CD4-positive, alpha-beta memory T cell (primary cell): ENCODE measurements around the gene CD2. TPM values are rescaled to one million over a fixed set of nuclear protein-coding genes. Genes with fewer than 3 reads are reported as not detected.

Source experiments
- CTCF ChIA-PET: fragments of 350-600 bp; sonication (Branson Sonifier 250); formaldehyde crosslinking; loops from one replicate; lab custom pipeline; 2021; ENCODE audit warnings: inconsistent platforms; ENCODE audit not compliant: partially characterized antibody; lab: Charles Lee
- POLR2A ChIA-PET: fragments of 350-600 bp; sonication (Branson Sonifier 250); formaldehyde crosslinking; loops from one replicate; lab custom pipeline; 2021; ENCODE audit not compliant: partially characterized antibody; lab: Charles Lee
- DNase-seq, 5 donors: peaks; one replicate each; pipeline versions ENCODE4 v3.0.0 to v3.0.0-alpha.2; 2020 to 2022; ENCODE audit warnings: mixed read lengths in 1 of 5
- H3K27ac ChIP-seq: one replicate; pipeline ENCODE4 v1.7.0; 2013; ENCODE audit warnings: low read depth, low read length
- H3K27me3 ChIP-seq: 2 replicates; pipeline ENCODE4 v1.7.0; 2013; ENCODE audit warnings: mild to moderate bottlenecking, low read length, moderate library complexity; ENCODE audit not compliant: insufficient read depth
- H3K36me3 ChIP-seq: 2 replicates; pipeline ENCODE4 v1.7.0; 2013; ENCODE audit warnings: mild to moderate bottlenecking, low read length, moderate library complexity; ENCODE audit not compliant: insufficient read depth
- H3K4me1 ChIP-seq: 2 replicates; pipeline ENCODE4 v1.7.0; 2013; ENCODE audit warnings: mild to moderate bottlenecking, low read length, moderate library complexity; ENCODE audit not compliant: insufficient read depth
- H3K4me3 ChIP-seq, 2 donors: one replicate each; pipeline ENCODE4 v1.7.0; 2013; ENCODE audit warnings: low read length in 2 of 2, mild to moderate bottlenecking in 1 of 2
- H3K9me3 ChIP-seq, 2 donors: one replicate each; pipeline ENCODE4 v1.7.0; 2013; ENCODE audit warnings: low read length in 2 of 2, control low read depth in 1 of 2; ENCODE audit not compliant: control insufficient read depth in 1 of 2
- H3K27ac Mint-ChIP-seq, 7 donors: one replicate each; pipeline ENCODE4 v1.8.0; 2020 to 2021; ENCODE audit warnings: mixed read lengths in 7 of 7, mild to moderate bottlenecking in 6 of 7, inconsistent platforms in 3 of 7, moderate library complexity in 3 of 7
- H3K27me3 Mint-ChIP-seq, 2 donors: one replicate each; pipeline ENCODE4 v1.8.0; 2020 to 2021; ENCODE audit warnings: mixed read lengths in 2 of 2
- H3K36me3 Mint-ChIP-seq, 2 donors: one replicate each; pipeline ENCODE4 v1.8.0; 2020 to 2021; ENCODE audit warnings: mixed read lengths in 2 of 2, inconsistent platforms in 1 of 2, mild to moderate bottlenecking in 1 of 2
- H3K4me1 Mint-ChIP-seq, 4 donors: one replicate each; pipeline ENCODE4 v1.8.0; 2020 to 2021; ENCODE audit warnings: mixed read lengths in 4 of 4, mild to moderate bottlenecking in 1 of 4
- H3K4me3 Mint-ChIP-seq, 8 donors: one replicate each; pipeline ENCODE4 v1.8.0; 2020 to 2021; ENCODE audit warnings: mixed read lengths in 8 of 8, mild to moderate bottlenecking in 7 of 8, moderate library complexity in 6 of 8, inconsistent platforms in 3 of 8
- H3K9me3 Mint-ChIP-seq, 8 donors: one replicate each; pipeline ENCODE4 v1.8.0; 2020 to 2021; ENCODE audit warnings: mixed read lengths in 8 of 8, mild to moderate bottlenecking in 5 of 8, inconsistent platforms in 3 of 8, moderate library complexity in 1 of 8
- intact Hi-C: fragments of 100-400 bp; cut with micrococcal nuclease; formaldehyde crosslinking; loops from one replicate; pipeline ENCODE4 v1.15.1; 2023
- polyA plus RNA-seq, 2 donors: library from polyadenylated mRNA; unstranded; fragments of 300-500 nt; fragmentation: Illumina TruSeq; gene quantifications; one replicate each; pipeline ENCODE4 v1.2.3, GENCODE V29; 2021
- total RNA-seq, 2 experiments: library from RNA; stranded (reverse); gene quantifications; one replicate each; pipeline ENCODE4 v1.2.3, GENCODE V29; 2021

Gene CD2
- total and polyA plus RNA-seq, 4 experiments from 2014 or later = 305 to 471 (median 363) TPM

DNA sequence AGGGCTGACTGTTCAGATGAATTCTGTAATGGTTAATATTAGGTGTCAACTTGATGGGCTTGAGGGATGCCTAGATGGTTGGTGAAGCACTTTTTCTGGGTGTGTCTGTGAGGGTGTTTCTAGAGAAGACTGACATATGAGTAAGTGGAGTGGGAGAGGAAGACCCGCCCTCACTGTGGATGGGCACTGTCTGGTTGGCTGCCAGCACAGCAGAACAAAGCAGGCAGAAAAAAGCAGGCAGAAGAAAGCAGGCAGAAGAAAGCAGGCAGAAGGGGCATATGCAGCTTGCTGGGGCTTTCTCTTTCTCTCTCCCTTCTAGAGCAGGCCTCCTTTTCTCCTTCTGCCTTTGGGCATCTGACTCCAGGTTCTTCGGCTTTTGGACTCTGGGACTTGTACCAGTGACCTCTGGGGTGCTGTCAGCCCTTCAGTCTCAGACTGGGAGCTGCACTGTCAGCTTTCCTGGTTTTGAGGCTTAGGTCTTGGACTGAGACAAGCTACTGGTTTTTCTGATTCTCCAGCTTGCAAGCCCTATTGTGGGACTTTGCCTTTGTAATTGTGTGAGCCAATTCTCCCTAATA lies 42.9 kb upstream of the CD2 start:
- Mint-ChIP-seq H3K27ac (no peak overlapping the region), H3K4me1 (peaks cover 0 to 2% (median 0%) of the 10 kb centered on the region in 4 donors), H3K36me3 (no peaks in the 10 kb centered on the region), H3K27me3 (peaks cover 8 to 19% of the 10 kb centered on the region in 2 donors), H3K4me3 (no peak overlapping the region), H3K9me3 (peaks cover 0 to 5% (median 0%) of the 10 kb centered on the region in 8 donors)
- H3K9me3 ChIP-seq = no peaks in the 10 kb centered on the region
- H3K4me1 ChIP-seq = no peaks in the 10 kb centered on the region
- ChIA-PET CTCF (interaction anchor here (1.2 kb wide), 1 partner anchor 39 kb away, joined by 3 read pairs; no protein-coding TSS in a partner anchor), POLR2A (no interaction called here)
- H3K4me3 ChIP-seq = no peak overlapping the region
- H3K27me3 ChIP-seq = peaks cover 4% of the 10 kb centered on the region
- no peak overlapping the region for H3K27ac ChIP-seq
- no peak for DNase-seq
- no peaks in the 10 kb centered on the region for H3K36me3 ChIP-seq
- intact Hi-C loops = no loop called here

DNA sequence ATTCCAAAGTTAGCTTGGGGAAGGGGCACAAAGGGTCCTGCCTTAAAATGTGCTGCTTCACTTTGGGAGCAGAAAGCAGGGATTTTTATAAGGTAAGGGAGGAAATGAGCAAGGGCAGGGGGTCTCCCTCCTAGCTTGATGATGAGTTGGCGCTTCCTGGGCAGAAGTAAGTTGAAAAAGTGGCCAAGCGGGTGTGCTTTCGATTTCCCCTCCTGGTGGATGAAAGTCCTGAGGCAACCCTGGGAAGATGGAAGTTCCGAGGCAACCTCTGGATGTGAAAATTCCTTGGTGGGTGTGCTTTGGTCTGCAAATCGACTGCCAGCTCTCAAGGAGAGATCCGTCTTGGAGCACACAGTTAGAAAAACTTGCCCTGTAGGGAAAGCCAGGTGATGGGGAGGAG lies 41.7 kb upstream of the CD2 start:
- no peak overlapping the region for H3K27ac ChIP-seq
- Mint-ChIP-seq H3K27me3 (peaks cover 11 to 20% of the 10 kb centered on the region in 2 donors), H3K9me3 (peaks cover 0 to 4% (median 0%) of the 10 kb centered on the region in 8 donors), H3K4me1 (peaks cover 0 to 2% (median 0%) of the 10 kb centered on the region in 4 donors), H3K27ac (peak overlapping the region in 2 of 7 donors; percentile 53 to 57), H3K36me3 (no peaks in the 10 kb centered on the region), H3K4me3 (no peak overlapping the region)
- intact Hi-C loops = no loop called here
- no peak for DNase-seq
- no peak overlapping the region for H3K4me3 ChIP-seq
- ChIA-PET CTCF (interaction anchor here (1.1 to 1.2 kb wide), 2 partner anchors 40 to 402 kb away, joined by 3 read pairs; no protein-coding TSS in a partner anchor), POLR2A (no interaction called here)
- H3K27me3 ChIP-seq = peaks cover 4% of the 10 kb centered on the region
- no peaks in the 10 kb centered on the region for H3K4me1 ChIP-seq
- no peaks in the 10 kb centered on the region for H3K36me3 ChIP-seq
- H3K9me3 ChIP-seq = no peaks in the 10 kb centered on the region

DNA sequence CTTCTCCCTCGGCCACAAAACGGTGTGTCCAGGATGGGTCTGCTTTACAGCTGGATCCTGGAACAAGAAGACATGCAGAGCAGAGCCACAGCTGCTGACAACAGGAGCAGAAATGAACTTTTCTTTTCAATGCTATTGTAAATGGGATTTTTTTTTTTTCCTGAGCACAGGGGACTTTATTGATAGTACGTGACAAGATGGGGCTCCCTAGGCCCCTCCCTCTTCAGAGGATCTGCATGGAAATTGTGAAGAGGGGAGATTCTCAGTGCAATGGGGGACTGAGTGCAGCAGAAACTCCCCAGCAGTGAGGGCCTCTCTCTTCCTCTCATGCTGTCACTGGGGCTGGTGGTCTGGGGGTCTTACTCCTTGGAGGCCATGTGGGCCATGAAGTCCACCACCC lies 40.8 kb upstream of the CD2 start:
- no peak for DNase-seq
- H3K4me3 ChIP-seq = no peak overlapping the region
- H3K36me3 ChIP-seq = no peaks in the 10 kb centered on the region
- ChIA-PET CTCF (interaction anchor here (1.1 kb wide), 1 partner anchor 401 kb away, joined by 3 read pairs; no protein-coding TSS in a partner anchor), POLR2A (no interaction called here)
- Mint-ChIP-seq H3K27ac (peak overlapping the region in 1 of 7 donors; percentile 14), H3K4me1 (peaks cover 0 to 2% (median 0%) of the 10 kb centered on the region in 4 donors), H3K27me3 (peaks cover 6 to 15% of the 10 kb centered on the region in 2 donors), H3K4me3 (no peak overlapping the region), H3K36me3 (no peaks in the 10 kb centered on the region), H3K9me3 (no peaks in the 10 kb centered on the region)
- no peaks in the 10 kb centered on the region for H3K27me3 ChIP-seq
- no peaks in the 10 kb centered on the region for H3K4me1 ChIP-seq
- no peak overlapping the region for H3K27ac ChIP-seq
- H3K9me3 ChIP-seq = no peaks in the 10 kb centered on the region
- intact Hi-C loops = no loop called here

DNA sequence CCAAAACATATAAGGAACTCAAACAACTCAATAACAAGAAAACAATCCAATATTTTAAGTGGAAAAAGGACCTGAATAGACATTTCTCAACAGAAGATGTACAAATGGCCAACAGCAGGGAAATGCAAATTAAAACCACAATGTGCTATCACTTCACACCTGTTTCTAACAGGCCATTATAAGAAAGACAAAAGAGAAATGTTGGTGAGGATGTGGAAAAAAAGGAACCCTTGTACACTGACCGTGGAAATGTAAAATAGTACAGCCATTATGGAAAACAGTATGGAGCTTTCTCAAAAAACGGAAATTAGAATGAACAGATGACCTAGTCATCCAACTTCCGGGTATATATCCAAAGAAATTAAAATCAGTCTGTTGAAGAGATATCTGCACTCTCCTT lies 37.8 kb upstream of the CD2 start:
- DNase-seq = no peak
- H3K9me3 Mint-ChIP-seq = peaks cover 0 to 3% (median 0%) of the 10 kb centered on the region in 8 donors
- no peak overlapping the region for H3K4me3 Mint-ChIP-seq
- H3K36me3 Mint-ChIP-seq = no peaks in the 10 kb centered on the region
- CTCF ChIA-PET = interaction anchor here (1.0 to 1.2 kb wide), 2 partner anchors 10 to 44 kb away, joined by 3 to 4 read pairs; no protein-coding TSS in a partner anchor
- no peak overlapping the region for H3K27ac Mint-ChIP-seq
- POLR2A ChIA-PET = no interaction called here
- H3K27me3 Mint-ChIP-seq = peaks cover 6 to 8% of the 10 kb centered on the region in 2 donors
- no peaks in the 10 kb centered on the region for H3K27me3 ChIP-seq
- H3K4me1 Mint-ChIP-seq = peaks cover 0 to 2% (median 0%) of the 10 kb centered on the region in 4 donors
- no peaks in the 10 kb centered on the region for H3K4me1 ChIP-seq
- no peak overlapping the region for H3K4me3 ChIP-seq
- no peaks in the 10 kb centered on the region for H3K36me3 ChIP-seq
- no peaks in the 10 kb centered on the region for H3K9me3 ChIP-seq
- no peak overlapping the region for H3K27ac ChIP-seq
- intact Hi-C loops = no loop called here

DNA sequence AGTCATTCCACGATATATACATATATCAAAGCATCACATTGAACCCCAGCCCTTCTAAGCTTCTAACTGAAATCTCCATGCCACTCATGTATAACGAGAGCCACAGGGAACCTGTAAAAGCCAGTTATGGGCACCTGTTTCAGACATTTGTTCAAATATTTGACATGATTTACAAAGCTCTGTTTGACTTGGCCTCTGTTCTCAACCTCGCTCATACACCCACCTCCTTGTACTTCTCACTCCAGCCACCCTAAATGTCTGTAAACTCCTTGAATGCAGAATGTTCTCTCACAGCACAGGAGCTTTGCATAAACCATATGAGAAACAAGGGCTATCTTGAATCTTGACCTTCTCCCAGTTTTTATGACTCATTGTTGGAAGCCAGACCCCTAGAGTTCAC lies 36.9 kb upstream of the CD2 start:
- Mint-ChIP-seq H3K9me3 (peaks cover 0 to 3% (median 0%) of the 10 kb centered on the region in 8 donors), H3K27ac (no peak overlapping the region), H3K27me3 (peaks cover 6 to 8% of the 10 kb centered on the region in 2 donors), H3K4me1 (peaks cover 0 to under 1% (median 0%) of the 10 kb centered on the region in 4 donors), H3K36me3 (no peaks in the 10 kb centered on the region), H3K4me3 (no peak overlapping the region)
- ChIA-PET POLR2A (interaction anchor here (0.6 kb wide), 2 partner anchors 21 to 343 kb away, joined by 3 read pairs; partner anchors contain the start of gene TTF2), CTCF (interaction anchor here (1.2 kb wide), 1 partner anchor 45 kb away, joined by 4 read pairs; no protein-coding TSS in a partner anchor)
- intact Hi-C loops = no loop called here
- H3K36me3 ChIP-seq = no peaks in the 10 kb centered on the region
- no peak for DNase-seq
- H3K27me3 ChIP-seq = no peaks in the 10 kb centered on the region
- H3K27ac ChIP-seq = no peak overlapping the region
- no peaks in the 10 kb centered on the region for H3K4me1 ChIP-seq
- H3K9me3 ChIP-seq = no peaks in the 10 kb centered on the region
- no peak overlapping the region for H3K4me3 ChIP-seq

DNA sequence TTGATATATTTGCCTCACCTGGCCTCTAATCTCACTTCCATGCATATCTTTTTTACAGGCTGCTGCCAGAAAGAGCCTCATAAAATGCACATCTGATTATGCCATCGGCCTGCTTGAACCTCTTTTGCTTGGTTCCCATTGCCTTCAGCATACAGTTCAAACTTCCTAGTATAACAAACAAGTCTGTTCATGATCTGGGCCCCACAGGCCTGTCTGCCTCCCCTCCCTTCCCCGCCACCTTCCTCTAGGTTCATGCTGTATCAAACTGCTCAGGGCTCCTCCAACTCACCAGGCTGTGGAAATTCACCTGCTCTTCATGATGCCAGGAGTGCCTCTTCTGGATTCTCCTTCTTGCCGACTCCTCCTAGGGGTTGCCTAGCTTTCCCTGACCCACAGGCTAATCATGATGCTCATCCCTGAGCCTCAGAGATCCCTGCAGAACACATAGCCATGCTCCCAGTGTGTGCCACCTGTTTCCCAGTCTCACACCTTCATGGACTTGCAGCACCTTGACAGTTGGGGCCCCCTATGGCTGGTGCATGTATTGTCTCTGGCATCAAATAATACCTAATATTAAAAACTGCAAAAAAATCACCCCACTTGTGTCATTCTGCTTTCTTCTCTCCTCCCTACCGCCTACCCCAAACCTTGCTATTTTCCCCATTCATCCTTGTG lies 33.7 kb upstream of the CD2 start:
- Histone ChIP-seq H3K27me3 (no peaks in the 10 kb centered on the region), H3K4me3 (no peak overlapping the region), H3K4me1 (no peaks in the 10 kb centered on the region), H3K36me3 (no peaks in the 10 kb centered on the region), H3K27ac (no peak overlapping the region), H3K9me3 (no peaks in the 10 kb centered on the region)
- intact Hi-C loops = no loop called here
- Mint-ChIP-seq H3K9me3 (peaks cover 0 to 3% (median 0%) of the 10 kb centered on the region in 8 donors), H3K27ac (no peak overlapping the region), H3K36me3 (no peaks in the 10 kb centered on the region), H3K4me3 (no peak overlapping the region), H3K27me3 (peaks cover 4 to 5% of the 10 kb centered on the region in 2 donors), H3K4me1 (peaks cover 0 to 5% (median 2%) of the 10 kb centered on the region in 4 donors)
- ChIA-PET POLR2A (no interaction called here), CTCF (no interaction called here)
- DNase-seq = no peak

DNA sequence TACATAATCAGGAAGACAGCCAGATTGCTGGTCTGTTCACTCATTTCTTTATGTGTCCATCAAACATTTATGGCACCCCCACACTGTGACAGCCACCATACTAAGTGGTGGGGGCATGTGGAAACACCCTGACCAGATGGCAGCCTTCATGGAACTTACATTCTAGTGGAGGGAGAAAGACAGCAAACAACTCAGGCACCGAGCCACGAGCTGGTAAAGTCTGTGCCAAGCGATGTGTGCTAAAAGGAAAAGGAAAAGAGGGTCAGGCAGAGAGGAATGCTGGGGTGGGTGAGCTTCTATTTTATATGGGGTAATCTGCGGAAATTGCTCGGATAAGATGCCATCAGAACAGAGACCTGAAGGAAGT lies 33.2 kb upstream of the CD2 start:
- ChIA-PET POLR2A (no interaction called here), CTCF (interaction anchor here (2.6 kb wide), 1 partner anchor 160 kb away, joined by 13 read pairs; no protein-coding TSS in a partner anchor)
- no peak for DNase-seq
- Histone ChIP-seq H3K27me3 (no peaks in the 10 kb centered on the region), H3K36me3 (no peaks in the 10 kb centered on the region), H3K27ac (no peak overlapping the region), H3K4me1 (no peaks in the 10 kb centered on the region), H3K4me3 (no peak overlapping the region), H3K9me3 (no peaks in the 10 kb centered on the region)
- Mint-ChIP-seq H3K36me3 (no peaks in the 10 kb centered on the region), H3K27me3 (peaks cover 3% of the 10 kb centered on the region in 2 donors), H3K9me3 (peaks cover 0 to 3% (median 0%) of the 10 kb centered on the region in 8 donors), H3K4me1 (peaks cover 0 to 5% (median 2%) of the 10 kb centered on the region in 4 donors), H3K27ac (no peak overlapping the region), H3K4me3 (no peak overlapping the region)
- intact Hi-C loops = no loop called here
